DMS 273 treated with DMSO at 0.1 percent for 48 hours (cell line): ENCODE measurements around the gene DNAH14.

Experiments
- DNase-seq: peaks from one replicate; lab custom pipeline; 2025; lab: John Stamatoyannopoulos, UW

Gene DNAH14

DNA sequence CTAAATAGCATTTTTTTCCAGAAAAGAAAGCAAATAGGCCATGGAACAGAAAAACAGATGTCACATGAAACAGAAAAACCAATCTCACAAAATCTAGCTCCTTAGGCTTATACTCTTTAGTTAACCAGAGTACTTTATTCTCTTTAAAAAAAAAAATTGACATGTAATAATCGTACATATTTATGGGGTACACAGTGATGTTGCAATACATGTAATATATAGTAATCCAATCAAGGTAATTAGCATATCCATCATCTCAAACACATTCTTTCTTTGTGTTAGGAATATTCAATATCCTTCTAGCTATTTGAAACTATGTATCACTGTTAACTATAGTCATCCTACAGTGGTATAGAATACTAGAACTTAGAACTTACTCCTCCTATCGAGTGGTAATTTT lies 478.3 kb downstream of the DNAH14 start:
- DNase-seq = no peak

DNA sequence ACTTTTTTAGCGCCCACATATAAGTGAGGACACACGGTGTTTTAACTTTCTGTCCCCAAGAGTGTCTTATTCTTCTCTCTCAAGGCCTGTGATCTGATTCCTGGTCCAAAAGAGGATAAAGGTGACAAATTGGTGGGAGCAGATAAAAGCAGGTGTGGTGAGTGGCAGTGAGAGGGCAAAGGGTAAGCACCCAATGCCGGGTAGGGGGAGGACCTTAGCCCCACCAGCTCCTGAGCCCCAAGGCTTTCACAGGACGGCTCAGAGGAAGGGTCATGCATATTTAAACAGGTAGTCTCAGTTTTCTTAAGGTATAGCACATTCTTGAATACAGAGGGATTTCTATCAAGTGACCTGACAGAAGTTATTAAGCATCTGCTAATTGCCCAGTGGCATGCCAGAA lies 478.8 kb downstream of the DNAH14 start:
- DNase-seq = no peak

DNA sequence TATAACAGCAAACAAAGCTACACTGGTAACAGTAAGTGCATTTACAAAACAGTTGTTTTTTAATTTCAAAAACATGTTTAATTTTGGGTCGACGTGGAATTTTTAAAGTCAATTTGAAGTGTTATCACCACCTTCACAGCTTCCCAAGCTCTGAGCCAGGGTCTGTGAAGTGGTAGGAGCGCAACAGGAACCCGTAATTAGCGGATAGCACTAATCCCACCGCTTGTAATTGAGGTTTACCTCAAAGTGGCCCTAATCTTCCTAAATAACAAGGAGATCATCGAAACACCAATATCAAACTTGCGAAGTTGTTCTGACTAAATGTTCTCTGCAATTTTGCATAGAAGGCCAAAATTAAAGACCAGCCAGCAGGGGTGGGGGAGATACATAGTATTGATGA lies 479.6 kb downstream of the DNAH14 start:
- DNase-seq = no peak

DNA sequence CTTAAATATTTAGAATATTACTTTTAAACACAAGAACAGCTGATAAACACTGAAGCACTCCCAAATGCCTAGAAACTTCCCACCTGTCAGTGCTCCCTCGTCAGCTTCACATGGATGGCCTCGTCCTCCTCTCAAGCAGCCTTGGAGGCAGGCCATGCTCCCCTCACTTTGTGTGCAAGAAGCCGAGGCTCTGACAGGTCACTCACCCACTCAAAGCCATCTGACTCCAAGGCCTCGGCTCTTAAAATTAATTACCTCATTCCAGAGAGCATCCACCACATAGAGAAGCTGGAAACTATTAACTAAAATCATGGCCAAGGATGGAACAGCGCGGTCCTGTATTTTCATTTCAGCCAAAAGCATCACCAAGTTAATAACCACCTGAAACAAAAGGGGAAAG lies 480.6 kb downstream of the DNAH14 start:
- no peak for DNase-seq

DNA sequence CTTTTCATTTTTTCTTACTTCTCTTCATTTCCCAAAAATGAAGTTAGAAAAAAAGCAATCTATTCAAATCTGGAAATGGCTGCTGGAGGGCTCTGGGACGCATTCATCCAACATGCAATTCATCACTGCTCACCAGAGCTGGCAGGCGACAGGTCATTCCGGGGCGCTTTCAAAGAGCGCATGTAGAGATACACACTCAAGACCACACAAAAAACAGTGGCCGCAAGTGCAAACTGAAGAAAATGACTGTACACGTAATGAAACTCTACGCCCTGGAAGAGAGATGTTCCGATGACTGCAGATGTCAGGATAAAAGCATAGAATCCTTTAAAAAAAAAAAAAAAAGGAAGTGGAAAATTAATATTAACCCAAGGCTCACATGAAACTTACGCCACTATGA lies 482.8 kb downstream of the DNAH14 start:
- no peak for DNase-seq

DNA sequence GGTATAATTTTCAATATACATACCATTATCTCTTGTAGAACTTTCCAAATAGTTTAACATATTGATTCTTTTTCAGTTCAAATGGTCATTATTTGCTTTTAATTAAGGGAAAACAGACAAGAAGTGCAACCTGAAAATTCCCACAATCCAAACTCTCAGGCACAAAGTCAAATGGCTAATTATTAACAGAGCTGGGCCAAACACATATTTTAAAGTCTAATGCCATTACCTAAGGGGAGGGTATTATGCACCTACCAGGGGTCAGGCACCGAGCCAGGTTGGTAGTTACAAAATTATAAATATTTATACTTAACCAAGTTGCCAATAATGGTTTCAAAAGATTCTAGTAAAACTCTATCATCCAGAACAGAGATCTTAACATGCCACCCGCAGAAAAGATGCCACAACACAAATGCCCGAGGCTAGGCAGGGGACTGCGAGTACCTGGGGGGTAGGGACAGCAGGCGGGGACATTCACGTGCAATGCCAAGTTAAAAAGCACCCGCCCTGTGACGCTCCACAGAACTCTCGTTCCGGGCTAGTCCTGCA lies 483.4 kb downstream of the DNAH14 start:
- DNase-seq = no peak

DNA sequence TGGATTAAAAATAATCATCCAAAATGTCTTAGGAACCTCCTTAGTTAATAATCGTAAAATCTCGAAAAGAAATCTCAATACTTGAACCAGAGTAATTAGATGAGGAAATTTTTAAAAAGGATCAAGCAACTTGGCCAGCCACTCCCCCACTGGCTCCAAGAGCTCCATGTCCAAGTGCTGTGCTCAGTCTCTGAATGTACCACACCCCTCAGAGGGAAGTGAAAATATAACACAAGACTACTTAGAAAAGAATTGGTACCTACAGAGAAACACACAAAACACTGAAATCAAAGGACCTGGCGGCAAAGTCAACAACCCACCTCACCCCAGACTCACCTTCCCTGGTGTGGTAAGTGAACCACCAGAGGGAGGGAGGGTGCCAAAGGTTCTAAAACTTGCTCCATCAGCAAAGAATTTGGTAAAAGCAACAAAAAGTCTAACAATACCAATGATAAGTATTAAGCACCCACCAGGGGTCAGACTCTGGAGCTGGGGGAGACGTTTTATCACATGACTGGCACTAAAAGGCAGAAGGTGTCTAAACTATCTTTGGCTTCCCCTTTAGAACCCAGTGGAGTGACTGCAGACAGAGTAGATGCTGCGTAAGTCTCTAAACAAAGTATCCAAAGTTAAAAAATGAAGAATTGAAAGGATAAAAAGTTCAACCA lies 484.4 kb downstream of the DNAH14 start:
- no peak for DNase-seq

DNA sequence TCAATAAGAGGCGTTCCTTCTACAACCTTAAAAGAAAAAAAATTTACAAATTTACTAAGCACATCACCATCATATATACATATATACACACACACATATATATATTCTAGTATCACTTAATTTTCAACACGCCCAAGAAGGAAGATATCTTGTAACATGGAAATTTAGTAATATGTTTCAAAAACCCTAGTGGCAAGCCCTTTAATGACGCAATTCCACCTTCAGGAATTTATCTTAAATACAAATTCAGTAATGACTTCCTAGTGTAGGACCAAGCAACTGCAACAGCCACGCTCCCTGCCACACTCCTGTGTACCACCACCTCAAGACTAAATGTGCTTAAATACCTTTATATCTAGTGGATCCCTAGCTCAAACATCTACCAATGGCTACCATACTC lies 485.8 kb downstream of the DNAH14 start:
- no peak for DNase-seq

DNA sequence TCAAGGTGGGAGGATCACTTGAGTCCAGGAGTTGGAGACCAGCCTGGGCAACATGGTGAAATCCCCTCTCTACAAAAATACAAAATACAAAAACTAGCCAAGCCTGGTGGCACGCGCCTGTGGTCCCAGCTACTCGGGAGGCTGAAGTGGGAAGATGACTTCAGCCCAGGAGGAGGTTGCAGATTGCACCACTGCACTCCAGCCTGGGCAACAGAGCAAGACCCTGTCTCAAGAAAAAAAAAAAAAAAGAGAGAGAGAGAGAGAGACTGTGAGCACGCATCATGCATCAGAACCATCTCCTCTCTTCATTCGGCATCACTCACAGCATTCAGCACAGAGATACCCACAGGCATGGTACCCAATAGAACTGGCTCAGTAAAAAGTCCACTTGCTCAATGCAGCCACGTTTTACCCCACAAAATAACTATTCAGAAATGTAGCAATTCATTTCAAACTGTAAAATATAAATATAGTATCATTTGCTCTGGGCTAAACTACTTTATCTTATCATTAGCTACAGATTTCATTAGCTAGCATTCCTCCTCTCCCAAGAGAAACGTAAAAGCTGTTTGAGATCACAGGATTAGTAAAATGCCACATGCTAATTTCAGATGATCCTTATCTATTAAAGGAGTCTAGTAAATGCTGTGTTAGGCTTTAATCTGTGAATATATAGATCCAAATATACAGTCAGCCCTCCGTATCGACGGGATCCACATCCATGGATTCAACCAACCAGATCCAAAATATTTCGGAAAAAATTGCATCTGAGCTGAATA lies 486.7 kb downstream of the DNAH14 start:
- DNase-seq = no peak

DNA sequence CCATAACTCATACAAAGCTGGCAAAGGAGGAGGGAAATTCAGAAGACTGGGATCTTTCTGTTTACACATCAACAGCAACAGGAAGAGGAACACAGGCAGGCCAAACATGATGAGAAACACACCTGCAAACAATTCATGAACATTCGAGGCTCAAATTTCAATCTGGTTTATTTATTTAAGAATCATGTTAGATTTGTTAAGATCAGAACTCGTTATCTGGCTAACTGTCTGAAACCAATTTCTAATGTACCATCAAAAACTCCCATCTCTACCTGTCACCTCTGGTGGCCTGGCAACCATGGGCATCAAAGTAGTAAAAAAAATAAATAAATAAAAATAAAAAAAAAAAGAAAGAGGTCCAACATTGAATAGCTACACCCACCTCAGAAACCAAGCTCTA lies 488.6 kb downstream of the DNAH14 start:
- no peak for DNase-seq

DNA sequence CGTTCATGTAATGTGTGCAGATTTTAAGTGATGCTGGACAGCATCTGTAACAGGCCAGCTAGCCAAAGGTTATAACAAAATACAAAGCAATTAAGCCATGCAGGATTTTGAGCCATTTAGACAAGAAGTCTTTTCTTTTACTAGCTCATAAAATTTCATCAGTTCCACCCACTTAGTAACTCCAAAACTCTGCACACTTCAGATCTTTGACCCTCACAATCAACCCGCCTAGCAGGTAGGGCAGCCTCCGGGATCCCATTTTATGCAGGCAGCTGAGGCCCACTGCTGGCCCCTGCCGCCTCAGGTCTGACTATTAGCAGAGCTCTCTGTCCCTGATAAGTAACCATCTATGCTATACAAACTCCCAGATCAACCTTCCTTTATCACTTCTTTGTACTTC lies 489.1 kb downstream of the DNAH14 start:
- DNase-seq = no peak

DNA sequence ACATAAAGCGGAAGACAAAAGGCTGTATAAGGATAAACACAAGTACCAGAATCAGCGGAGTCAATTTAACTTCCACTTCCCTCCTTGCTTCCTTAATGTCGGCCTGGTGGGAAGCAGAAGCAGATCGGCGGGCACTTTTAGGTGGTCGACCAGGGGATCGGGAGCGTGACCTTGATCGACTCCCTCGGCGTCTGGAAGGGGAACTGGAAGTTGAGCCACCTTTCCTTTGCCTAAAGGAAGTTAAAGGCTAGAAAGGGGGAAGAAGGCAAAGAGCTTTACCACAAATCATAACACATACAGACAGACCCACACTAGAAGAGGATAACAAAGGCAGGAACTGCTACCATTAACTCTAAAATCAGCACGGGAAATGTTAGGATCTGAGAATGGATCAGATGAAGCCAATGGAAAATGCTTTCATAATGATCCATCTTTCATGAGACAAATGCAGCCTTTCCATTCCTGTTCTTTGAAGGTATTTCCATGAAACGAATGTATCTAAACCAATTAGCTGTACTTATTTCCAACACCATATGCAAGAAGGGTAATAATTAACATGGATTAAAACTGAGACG lies 492.6 kb downstream of the DNAH14 start:
- no peak for DNase-seq

DNA sequence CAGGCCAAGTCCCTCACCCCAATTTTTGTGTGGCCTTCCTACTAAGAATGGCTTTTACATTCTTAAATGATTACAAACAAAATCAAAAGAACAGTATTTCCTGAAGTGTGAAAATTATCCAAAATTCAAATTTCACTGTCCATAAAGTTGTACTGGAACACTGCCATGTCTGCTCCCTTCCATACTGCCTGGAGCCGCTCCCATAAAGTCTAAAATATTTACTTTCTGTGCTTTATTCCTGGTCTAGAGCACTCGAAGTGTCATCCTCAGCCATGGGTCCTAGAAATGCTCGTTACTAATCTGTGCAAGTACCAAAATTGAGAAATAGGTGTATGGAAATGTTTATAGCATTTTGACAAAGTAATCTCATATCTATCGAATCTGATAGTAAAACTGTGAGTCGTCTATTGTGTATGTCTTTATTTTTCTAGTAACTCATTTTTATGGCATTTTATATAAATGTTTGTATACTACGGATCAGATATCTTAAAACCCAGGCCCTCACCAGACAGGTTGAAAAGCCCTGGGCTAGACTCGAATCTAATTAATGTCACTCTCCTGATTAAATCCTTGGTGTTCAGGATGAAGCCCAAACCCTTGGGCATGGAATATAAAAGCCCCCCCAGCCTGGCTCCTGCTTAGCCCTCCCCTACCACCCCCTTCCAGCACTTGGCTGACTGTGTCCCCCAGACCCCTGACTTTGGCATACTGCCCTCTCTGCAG lies 493.5 kb downstream of the DNAH14 start:
- DNase-seq = no peak

DNA sequence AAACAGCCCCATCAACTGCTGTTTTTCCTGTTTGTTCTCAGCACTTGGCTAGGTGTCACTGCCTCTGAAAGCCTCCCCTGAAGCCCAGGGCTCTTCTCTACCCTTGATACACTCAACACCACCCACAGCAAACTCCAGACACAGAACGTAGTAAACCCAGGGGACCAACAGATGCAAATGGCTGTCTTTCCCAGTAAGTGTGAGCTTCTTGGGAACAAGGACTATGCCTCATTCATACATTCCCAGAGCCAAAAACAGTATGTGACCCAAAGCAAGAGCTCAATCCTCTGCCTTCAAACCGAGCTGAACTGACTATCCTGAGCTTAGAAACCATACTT lies 494.0 kb downstream of the DNAH14 start:
- DNase-seq = no peak

DNA sequence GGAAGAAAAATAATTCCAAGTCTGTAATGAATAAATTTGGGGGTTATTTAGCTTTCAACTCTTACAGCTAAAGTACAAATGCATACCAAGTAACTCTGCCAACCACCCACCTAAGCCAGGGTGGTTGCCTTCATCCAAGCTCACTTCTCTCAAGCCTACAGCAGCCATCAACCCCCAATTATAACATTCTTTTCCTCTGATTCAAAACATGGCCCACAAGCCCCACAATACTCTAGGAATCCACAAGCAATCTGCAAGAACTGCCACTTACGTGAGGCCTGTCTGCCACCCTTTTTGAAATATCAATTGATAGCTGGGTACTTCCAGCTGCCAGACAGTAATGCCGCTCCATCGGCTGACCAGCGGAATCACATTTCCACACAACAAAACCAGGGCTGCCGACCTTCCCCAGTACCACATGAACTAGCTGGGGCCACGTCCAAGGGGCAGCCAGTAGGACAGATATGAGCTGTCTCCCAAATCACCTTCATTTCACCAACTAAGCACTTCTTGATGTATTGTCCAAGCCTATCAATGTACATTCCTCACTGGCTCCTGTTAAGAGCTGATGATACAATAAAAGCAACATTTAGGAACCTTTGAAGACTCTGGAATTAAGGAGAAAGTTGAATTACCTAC lies 495.2 kb downstream of the DNAH14 start:
- DNase-seq = no peak

DNA sequence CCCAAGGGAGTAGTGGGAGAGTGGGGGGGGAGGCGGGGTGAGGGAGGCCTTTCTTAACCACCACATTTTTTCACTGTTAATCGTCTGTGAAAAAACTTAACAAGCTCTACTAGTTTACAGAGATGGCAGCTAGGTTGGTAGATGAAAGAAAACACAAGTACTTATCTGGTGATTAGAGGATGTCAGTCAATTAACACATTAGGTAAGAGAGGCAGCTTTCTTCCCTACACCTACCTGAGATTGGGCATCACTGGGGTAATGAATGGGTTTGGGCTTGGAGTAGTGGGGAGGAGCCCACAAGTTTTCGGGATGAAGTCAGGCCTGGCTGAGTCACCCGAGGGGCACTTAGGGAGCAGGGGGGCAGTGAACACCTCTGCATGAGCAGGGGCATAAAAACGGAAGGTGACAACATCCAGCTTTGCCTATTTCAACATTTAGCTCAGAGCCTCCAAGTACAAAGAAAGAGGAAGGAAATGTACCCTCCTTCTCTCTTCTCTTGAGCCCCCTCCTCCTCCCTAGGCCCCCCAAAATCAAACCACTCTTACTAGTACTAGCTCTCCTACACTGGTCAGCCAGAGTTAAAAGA lies 495.8 kb downstream of the DNAH14 start:
- DNase-seq = no peak

DNA sequence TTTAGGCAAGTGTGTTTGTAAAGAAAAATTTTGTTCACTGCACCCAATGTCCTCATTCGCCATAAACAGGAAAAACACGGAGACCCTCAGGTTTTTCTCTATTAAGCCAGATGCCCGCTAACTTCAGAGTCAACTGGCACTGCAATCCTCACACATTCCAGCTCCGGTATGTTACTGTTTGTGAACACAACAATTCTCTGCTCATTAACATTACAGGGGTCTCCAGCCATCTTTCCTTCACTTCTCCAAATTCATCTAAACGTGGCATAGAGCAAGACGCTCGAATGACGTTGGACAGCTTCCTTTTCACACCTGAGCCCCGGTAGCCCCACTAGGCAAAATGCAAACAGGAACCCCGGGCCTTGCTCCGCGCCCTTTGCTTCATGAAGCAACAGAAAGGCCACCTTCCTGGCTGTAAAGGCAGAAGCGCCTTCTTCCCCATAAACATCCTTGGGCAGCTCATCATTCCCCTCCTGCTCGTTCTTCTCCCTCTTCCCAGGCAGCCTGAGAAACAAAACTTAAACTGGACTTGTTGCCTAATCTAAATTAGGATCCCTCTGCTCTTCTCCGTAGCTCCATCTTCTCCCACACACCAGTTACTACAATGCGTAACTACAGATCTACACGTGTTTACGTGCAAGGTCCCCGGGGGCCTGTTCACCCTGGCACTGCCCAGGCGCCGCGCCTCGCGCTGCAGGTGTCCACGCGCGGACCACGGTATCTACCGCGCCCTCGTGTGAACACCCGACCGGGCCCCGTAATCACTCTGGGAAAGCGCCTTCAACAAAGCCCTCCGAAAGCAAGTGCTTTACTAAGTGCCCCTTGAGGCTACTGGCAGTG lies 497.1 kb downstream of the DNAH14 start:
- DNase-seq = peak; percentile 11

DNA sequence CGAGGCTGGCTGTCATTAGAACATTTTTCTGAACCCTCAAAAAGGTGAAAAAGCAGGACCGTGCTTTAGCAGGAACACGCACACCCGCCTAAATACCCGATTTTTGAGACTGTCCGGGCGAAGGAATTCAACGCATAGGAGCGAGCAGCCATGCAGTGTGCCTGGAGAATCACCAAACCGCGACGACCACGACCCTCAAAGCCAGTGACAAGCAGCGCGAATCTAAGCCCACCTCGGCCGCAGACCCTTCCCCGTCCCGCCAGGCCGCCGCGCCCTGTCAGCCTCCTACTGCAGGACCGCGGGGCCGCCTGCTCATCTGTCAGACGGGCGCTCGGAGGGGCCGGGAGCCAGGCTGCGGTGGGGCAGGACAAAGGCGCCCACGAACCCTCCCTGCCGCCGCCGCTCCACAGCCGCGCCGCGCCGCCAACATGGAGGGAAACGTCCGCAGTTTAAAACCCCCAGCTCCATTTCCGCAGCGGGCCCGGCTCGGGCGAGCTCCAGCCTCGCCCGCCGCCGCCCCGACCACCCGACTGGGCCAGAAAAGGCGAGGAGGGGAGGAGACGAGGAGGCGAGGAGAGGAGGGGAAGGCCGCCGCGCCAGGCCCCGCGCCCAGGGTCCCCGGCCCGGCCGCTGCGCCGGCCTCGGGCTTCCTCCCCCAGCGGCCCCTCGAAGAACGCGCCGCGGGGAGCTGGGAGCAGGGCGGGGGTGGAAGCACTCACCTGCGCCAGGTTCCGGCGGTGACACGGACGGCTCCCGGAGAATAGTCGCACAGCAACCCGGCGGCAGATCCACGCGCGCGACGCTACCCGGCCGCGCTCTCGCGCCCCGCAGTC lies 498.0 kb downstream of the DNAH14 start, which contains the start of gene LBR:
LBR (minus strand) TSS at position 804 of the 833 bp plus-strand sequence. CDS start 3,963 bp downstream, outside the sequence.
- DNase-seq = no peak

DNA sequence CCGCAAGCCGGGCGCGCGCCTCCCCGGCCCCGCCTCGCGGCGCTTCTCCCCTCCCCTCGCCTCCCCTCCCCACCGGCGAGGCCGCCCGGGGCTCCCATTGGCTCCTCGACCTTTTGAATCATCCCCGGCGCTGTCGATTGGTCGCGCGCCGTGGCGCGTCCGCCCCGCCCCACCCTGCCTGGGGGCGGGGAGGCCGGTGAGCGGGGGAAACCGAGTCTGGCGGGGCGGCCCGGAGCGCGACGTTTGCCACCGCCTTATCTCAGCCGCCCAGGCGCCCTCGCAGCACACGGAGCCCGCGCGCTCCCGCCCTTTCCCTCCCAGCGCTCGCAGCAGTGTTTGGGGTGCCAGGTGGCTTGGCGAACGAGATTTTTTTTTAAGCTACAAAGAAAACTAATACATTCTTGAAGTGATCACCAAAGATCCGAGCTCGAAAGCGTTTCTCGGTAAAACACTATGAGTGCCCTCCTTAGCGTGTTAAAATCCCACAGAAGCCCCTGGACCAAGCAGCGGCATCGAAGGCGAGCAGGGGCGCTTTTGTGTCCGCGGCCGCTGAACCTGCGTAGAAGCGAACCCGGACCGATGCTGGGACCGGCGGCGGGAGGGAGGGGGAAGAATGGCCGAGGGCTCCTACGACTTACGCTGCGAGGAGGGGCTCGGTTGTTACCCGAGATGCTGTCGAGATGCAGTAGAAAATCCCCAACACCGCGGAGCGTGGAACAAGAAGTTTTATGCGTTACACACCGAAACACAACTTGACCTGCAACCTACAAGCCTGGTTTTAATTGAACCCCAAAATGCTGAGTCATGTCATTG lies 498.8 kb downstream of the DNAH14 start:
- DNase-seq = peak; percentile 61
